ENCODE data around the gene NCOA1.

DNA sequence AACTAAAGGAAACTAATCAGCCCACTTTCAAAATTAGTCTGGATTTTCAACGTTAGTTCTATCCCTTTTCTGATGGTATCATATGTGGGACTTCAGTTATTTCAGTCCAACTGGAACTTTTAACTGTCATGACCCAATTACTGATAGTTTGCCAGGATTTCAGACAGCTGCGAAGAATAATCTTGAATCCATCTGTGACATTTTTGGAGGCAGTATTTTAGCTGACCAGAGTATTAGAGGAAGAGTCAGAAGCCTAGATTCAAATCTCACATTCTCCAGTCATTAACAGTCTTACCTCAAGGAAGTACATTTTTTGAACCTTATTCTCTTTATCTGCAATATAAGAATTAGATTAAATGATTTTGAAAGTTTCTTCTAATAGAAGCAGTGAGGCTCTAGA is 220.8 kb downstream of the NCOA1 start:
- TF ChIP-seq, protein P1, sequence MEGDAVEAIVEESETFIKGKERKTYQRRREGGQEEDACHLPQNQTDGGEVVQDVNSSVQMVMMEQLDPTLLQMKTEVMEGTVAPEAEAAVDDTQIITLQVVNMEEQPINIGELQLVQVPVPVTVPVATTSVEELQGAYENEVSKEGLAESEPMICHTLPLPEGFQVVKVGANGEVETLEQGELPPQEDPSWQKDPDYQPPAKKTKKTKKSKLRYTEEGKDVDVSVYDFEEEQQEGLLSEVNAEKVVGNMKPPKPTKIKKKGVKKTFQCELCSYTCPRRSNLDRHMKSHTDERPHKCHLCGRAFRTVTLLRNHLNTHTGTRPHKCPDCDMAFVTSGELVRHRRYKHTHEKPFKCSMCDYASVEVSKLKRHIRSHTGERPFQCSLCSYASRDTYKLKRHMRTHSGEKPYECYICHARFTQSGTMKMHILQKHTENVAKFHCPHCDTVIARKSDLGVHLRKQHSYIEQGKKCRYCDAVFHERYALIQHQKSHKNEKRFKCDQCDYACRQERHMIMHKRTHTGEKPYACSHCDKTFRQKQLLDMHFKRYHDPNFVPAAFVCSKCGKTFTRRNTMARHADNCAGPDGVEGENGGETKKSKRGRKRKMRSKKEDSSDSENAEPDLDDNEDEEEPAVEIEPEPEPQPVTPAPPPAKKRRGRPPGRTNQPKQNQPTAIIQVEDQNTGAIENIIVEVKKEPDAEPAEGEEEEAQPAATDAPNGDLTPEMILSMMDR (IDR thresholded peaks at IDR 0.05; ENCODE audit: low read depth, low read length, missing input control): no peak
- no peak for TF ChIP-seq SP1 (IDR thresholded peaks at IDR 0.05)
- TF ChIP-seq RXRA (IDR thresholded peaks at IDR 0.05): no peak
- TF ChIP-seq, protein P2, sequence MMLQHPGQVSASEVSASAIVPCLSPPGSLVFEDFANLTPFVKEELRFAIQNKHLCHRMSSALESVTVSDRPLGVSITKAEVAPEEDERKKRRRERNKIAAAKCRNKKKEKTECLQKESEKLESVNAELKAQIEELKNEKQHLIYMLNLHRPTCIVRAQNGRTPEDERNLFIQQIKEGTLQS (IDR thresholded peaks at IDR 0.05): no peak
- TF ChIP-seq, protein P3, sequence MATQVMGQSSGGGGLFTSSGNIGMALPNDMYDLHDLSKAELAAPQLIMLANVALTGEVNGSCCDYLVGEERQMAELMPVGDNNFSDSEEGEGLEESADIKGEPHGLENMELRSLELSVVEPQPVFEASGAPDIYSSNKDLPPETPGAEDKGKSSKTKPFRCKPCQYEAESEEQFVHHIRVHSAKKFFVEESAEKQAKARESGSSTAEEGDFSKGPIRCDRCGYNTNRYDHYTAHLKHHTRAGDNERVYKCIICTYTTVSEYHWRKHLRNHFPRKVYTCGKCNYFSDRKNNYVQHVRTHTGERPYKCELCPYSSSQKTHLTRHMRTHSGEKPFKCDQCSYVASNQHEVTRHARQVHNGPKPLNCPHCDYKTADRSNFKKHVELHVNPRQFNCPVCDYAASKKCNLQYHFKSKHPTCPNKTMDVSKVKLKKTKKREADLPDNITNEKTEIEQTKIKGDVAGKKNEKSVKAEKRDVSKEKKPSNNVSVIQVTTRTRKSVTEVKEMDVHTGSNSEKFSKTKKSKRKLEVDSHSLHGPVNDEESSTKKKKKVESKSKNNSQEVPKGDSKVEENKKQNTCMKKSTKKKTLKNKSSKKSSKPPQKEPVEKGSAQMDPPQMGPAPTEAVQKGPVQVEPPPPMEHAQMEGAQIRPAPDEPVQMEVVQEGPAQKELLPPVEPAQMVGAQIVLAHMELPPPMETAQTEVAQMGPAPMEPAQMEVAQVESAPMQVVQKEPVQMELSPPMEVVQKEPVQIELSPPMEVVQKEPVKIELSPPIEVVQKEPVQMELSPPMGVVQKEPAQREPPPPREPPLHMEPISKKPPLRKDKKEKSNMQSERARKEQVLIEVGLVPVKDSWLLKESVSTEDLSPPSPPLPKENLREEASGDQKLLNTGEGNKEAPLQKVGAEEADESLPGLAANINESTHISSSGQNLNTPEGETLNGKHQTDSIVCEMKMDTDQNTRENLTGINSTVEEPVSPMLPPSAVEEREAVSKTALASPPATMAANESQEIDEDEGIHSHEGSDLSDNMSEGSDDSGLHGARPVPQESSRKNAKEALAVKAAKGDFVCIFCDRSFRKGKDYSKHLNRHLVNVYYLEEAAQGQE (IDR thresholded peaks at IDR 0.05): no peak
- no peak for TF ChIP-seq GABPA (IDR thresholded peaks at IDR 0.05 in 1 of 2, conservative IDR thresholded peaks at IDR 0.05 in 1 of 2)
- no peak for TF ChIP-seq FOXA1 (IDR thresholded peaks at IDR 0.05)
- no peak for TF ChIP-seq JUND (IDR thresholded peaks at IDR 0.05)
- TF ChIP-seq, protein P4, sequence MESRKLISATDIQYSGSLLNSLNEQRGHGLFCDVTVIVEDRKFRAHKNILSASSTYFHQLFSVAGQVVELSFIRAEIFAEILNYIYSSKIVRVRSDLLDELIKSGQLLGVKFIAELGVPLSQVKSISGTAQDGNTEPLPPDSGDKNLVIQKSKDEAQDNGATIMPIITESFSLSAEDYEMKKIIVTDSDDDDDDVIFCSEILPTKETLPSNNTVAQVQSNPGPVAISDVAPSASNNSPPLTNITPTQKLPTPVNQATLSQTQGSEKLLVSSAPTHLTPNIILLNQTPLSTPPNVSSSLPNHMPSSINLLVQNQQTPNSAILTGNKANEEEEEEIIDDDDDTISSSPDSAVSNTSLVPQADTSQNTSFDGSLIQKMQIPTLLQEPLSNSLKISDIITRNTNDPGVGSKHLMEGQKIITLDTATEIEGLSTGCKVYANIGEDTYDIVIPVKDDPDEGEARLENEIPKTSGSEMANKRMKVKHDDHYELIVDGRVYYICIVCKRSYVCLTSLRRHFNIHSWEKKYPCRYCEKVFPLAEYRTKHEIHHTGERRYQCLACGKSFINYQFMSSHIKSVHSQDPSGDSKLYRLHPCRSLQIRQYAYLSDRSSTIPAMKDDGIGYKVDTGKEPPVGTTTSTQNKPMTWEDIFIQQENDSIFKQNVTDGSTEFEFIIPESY (IDR thresholded peaks at IDR 0.05): no peak
- TF ChIP-seq RAD21 (IDR thresholded peaks at IDR 0.05): no peak
- no peak for TF ChIP-seq EGR1 (IDR thresholded peaks at IDR 0.05; ENCODE audit: low read depth in 2 of 2)
- TF ChIP-seq, protein P5, sequence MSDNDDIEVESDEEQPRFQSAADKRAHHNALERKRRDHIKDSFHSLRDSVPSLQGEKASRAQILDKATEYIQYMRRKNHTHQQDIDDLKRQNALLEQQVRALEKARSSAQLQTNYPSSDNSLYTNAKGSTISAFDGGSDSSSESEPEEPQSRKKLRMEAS (IDR thresholded peaks at IDR 0.05): no peak
- TF ChIP-seq TAF1 (conservative IDR thresholded peaks at IDR 0.05): no peak

Data from liver (tissue), 3 donors.